ENCODE results near the gene POLR2H.

The POLR2H gene

GRCh38 chr3:184346480-184347190 is 14.9 kb upstream of the POLR2H start:
- H3K36me3 ChIP-seq (ENCODE audit: control insufficient read depth, insufficient read depth, low read length), result peaks cover 5% of the 10 kb centered on the region
- no peak overlapping the region for H4K8ac ChIP-seq (ENCODE audit: low read depth, low read length)
- no peaks in the 10 kb centered on the region for H3K79me1 ChIP-seq (ENCODE audit: low read length)
- no CpG with 5 or more reads among the region's 20 CpGs for WGBS (ENCODE audit: extremely low coverage, insufficient coverage, low lambda C conversion rate)
- H3K4me3 ChIP-seq (ENCODE audit: low read length), result no peak overlapping the region
- H3K56ac ChIP-seq (ENCODE audit: low read length), result no peak overlapping the region
- no peak overlapping the region for H2BK120ac ChIP-seq (ENCODE audit: low read depth, low read length)
- H3K4me1 ChIP-seq (ENCODE audit: control insufficient read depth, low read depth, low read length), result peaks cover 4% of the 10 kb centered on the region
- DNase-seq, result no peak
- no peak overlapping the region for H4K5ac ChIP-seq (ENCODE audit: low read length)
- H2BK5ac ChIP-seq (ENCODE audit: low read length), result no peak overlapping the region
- no peak overlapping the region for H2AK5ac ChIP-seq (ENCODE audit: low read length)
- H3K27ac ChIP-seq (ENCODE audit: low read depth, low read length), result no peak overlapping the region
- H2BK15ac ChIP-seq (replicated peaks; ENCODE audit: low read depth), result no peak overlapping the region
- no peaks in the 10 kb centered on the region for H3K79me2 ChIP-seq (ENCODE audit: control insufficient read depth, insufficient read depth, low read length)
- H3K9ac ChIP-seq (ENCODE audit: low read length), result no peak overlapping the region
- H3K4me2 ChIP-seq (ENCODE audit: low read length), result no peak overlapping the region
- no peaks in the 10 kb centered on the region for H3K27me3 ChIP-seq (ENCODE audit: insufficient read depth, low read length, poor library complexity)
- H3K4ac ChIP-seq (ENCODE audit: low read depth, low read length), result no peak overlapping the region
- no peak overlapping the region for H3K18ac ChIP-seq (ENCODE audit: low read length)
- H3K23ac ChIP-seq (ENCODE audit: low read length), result no peak overlapping the region

GRCh38 chr3:184347321-184348056 is 14.0 kb upstream of the POLR2H start:
- Histone ChIP-seq H3K4me3 (ENCODE audit: low read length) (no peak overlapping the region), H2BK120ac (ENCODE audit: low read depth, low read length) (no peak overlapping the region), H4K8ac (ENCODE audit: low read depth, low read length) (no peak overlapping the region), H3K27me3 (ENCODE audit: insufficient read depth, low read length, poor library complexity) (no peaks in the 10 kb centered on the region), H3K23ac (ENCODE audit: low read length) (no peak overlapping the region), H3K79me2 (ENCODE audit: control insufficient read depth, insufficient read depth, low read length) (no peaks in the 10 kb centered on the region), H3K79me1 (ENCODE audit: low read length) (no peaks in the 10 kb centered on the region), H3K18ac (ENCODE audit: low read length) (no peak overlapping the region), H3K4ac (ENCODE audit: low read depth, low read length) (no peak overlapping the region), H4K5ac (ENCODE audit: low read length) (no peak overlapping the region), H3K4me2 (ENCODE audit: low read length) (no peak overlapping the region), H3K36me3 (ENCODE audit: control insufficient read depth, insufficient read depth, low read length) (peaks cover 5% of the 10 kb centered on the region), H3K4me1 (ENCODE audit: control insufficient read depth, low read depth, low read length) (peaks cover 7% of the 10 kb centered on the region), H2BK5ac (ENCODE audit: low read length) (no peak overlapping the region), H2BK15ac (replicated peaks; ENCODE audit: low read depth) (no peak overlapping the region), H3K56ac (ENCODE audit: low read length) (no peak overlapping the region), H3K27ac (ENCODE audit: low read depth, low read length) (peak overlapping the region; percentile 24), H3K9ac (ENCODE audit: low read length) (no peak overlapping the region), H2AK5ac (ENCODE audit: low read length) (no peak overlapping the region)
- DNase-seq, result no peak
- no CpG with 5 or more reads among the region's 12 CpGs for WGBS (ENCODE audit: extremely low coverage, insufficient coverage, low lambda C conversion rate)

- Histone ChIP-seq H2BK120ac (ENCODE audit: low read depth, low read length) (no peak overlapping the region), H3K23ac (ENCODE audit: low read length) (no peak overlapping the region), H3K9ac (ENCODE audit: low read length) (no peak overlapping the region), H3K18ac (ENCODE audit: low read length) (no peak overlapping the region), H3K4ac (ENCODE audit: low read depth, low read length) (no peak overlapping the region), H3K79me1 (ENCODE audit: low read length) (no peaks in the 10 kb centered on the region), H3K36me3 (ENCODE audit: control insufficient read depth, insufficient read depth, low read length) (peaks cover 5% of the 10 kb centered on the region), H2BK5ac (ENCODE audit: low read length) (no peak overlapping the region), H2AK5ac (ENCODE audit: low read length) (no peak overlapping the region), H3K79me2 (ENCODE audit: control insufficient read depth, insufficient read depth, low read length) (no peaks in the 10 kb centered on the region), H4K8ac (ENCODE audit: low read depth, low read length) (no peak overlapping the region), H3K27me3 (ENCODE audit: insufficient read depth, low read length, poor library complexity) (no peaks in the 10 kb centered on the region), H3K4me2 (ENCODE audit: low read length) (no peak overlapping the region), H3K4me3 (ENCODE audit: low read length) (no peak overlapping the region), H2BK15ac (replicated peaks; ENCODE audit: low read depth) (no peak overlapping the region), H3K56ac (ENCODE audit: low read length) (no peak overlapping the region), H3K27ac (ENCODE audit: low read depth, low read length) (no peak overlapping the region), H3K4me1 (ENCODE audit: control insufficient read depth, low read depth, low read length) (peaks cover 7% of the 10 kb centered on the region), H4K5ac (ENCODE audit: low read length) (no peak overlapping the region)
- no CpG with 5 or more reads among the region's 4 CpGs for WGBS (ENCODE audit: extremely low coverage, insufficient coverage, low lambda C conversion rate)
- DNase-seq, result no peak
Measured at GRCh38 chr3:184348057-184348382, 13.5 kb upstream of the POLR2H start.

GRCh38 chr3:184349563-184350470 is 11.7 kb upstream of the POLR2H start:
- Histone ChIP-seq H2AK5ac (ENCODE audit: low read length) (no peak overlapping the region), H3K4me2 (ENCODE audit: low read length) (no peak overlapping the region), H3K27me3 (ENCODE audit: insufficient read depth, low read length, poor library complexity) (no peaks in the 10 kb centered on the region), H2BK5ac (ENCODE audit: low read length) (no peak overlapping the region), H3K79me2 (ENCODE audit: control insufficient read depth, insufficient read depth, low read length) (no peaks in the 10 kb centered on the region), H3K4me1 (ENCODE audit: control insufficient read depth, low read depth, low read length) (peaks cover 7% of the 10 kb centered on the region), H3K18ac (ENCODE audit: low read length) (no peak overlapping the region), H3K27ac (ENCODE audit: low read depth, low read length) (no peak overlapping the region), H3K36me3 (ENCODE audit: control insufficient read depth, insufficient read depth, low read length) (peaks cover 2% of the 10 kb centered on the region), H4K5ac (ENCODE audit: low read length) (no peak overlapping the region), H3K9ac (ENCODE audit: low read length) (no peak overlapping the region), H4K8ac (ENCODE audit: low read depth, low read length) (no peak overlapping the region), H3K4me3 (ENCODE audit: low read length) (no peak overlapping the region), H3K4ac (ENCODE audit: low read depth, low read length) (no peak overlapping the region), H3K56ac (ENCODE audit: low read length) (no peak overlapping the region), H3K23ac (ENCODE audit: low read length) (no peak overlapping the region), H2BK120ac (ENCODE audit: low read depth, low read length) (no peak overlapping the region), H3K79me1 (ENCODE audit: low read length) (no peaks in the 10 kb centered on the region), H2BK15ac (replicated peaks; ENCODE audit: low read depth) (no peak overlapping the region)
- DNase-seq, result no peak
- WGBS (ENCODE audit: extremely low coverage, insufficient coverage, low lambda C conversion rate), result no CpG with 5 or more reads among the region's 10 CpGs

- H3K79me2 ChIP-seq (ENCODE audit: control insufficient read depth, insufficient read depth, low read length), result no peaks in the 10 kb centered on the region
- no peak overlapping the region for H3K9ac ChIP-seq (ENCODE audit: low read length)
- H3K4me2 ChIP-seq (ENCODE audit: low read length), result no peak overlapping the region
- H3K56ac ChIP-seq (ENCODE audit: low read length), result no peak overlapping the region
- DNase-seq, result peak; percentile 33
- peaks cover 5% of the 10 kb centered on the region for H3K4me1 ChIP-seq (ENCODE audit: control insufficient read depth, low read depth, low read length)
- H4K8ac ChIP-seq (ENCODE audit: low read depth, low read length), result no peak overlapping the region
- H2BK120ac ChIP-seq (ENCODE audit: low read depth, low read length), result no peak overlapping the region
- H3K36me3 ChIP-seq (ENCODE audit: control insufficient read depth, insufficient read depth, low read length), result peaks cover 2% of the 10 kb centered on the region
- no peak overlapping the region for H2BK5ac ChIP-seq (ENCODE audit: low read length)
- no peak overlapping the region for H3K27ac ChIP-seq (ENCODE audit: low read depth, low read length)
- no peak overlapping the region for H3K18ac ChIP-seq (ENCODE audit: low read length)
- no peak overlapping the region for H2AK5ac ChIP-seq (ENCODE audit: low read length)
- no peaks in the 10 kb centered on the region for H3K27me3 ChIP-seq (ENCODE audit: insufficient read depth, low read length, poor library complexity)
- H2BK15ac ChIP-seq (replicated peaks; ENCODE audit: low read depth), result no peak overlapping the region
- H3K4me3 ChIP-seq (ENCODE audit: low read length), result no peak overlapping the region
- H4K5ac ChIP-seq (ENCODE audit: low read length), result no peak overlapping the region
- WGBS (ENCODE audit: extremely low coverage, insufficient coverage, low lambda C conversion rate), result no CpG with 5 or more reads among the region's 6 CpGs
- H3K23ac ChIP-seq (ENCODE audit: low read length), result no peak overlapping the region
- no peaks in the 10 kb centered on the region for H3K79me1 ChIP-seq (ENCODE audit: low read length)
- no peak overlapping the region for H3K4ac ChIP-seq (ENCODE audit: low read depth, low read length)
Measured at GRCh38 chr3:184350618-184351017, 10.9 kb upstream of the POLR2H start.

Data from mesendoderm (in vitro differentiated cells).